BJ (cell line): Measurements from ENCODE around the gene SAFB. TPM values are rescaled to one million over a fixed set of nuclear protein-coding genes. Genes with fewer than 3 reads are reported as not detected.

ENCODE experiments used
- CTCF ChIA-PET: fragments of 350-600 bp; formaldehyde crosslinking; extraction: SDS; loops from one replicate; lab custom pipeline; 2021; ENCODE audit warnings: antibody characterized with exemption, inconsistent platforms; lab: Yijun Ruan, JAX
- POLR2A ChIA-PET: fragments of 300-600 bp; sonication (Branson Sonifier 250); formaldehyde crosslinking; extraction: SDS; loops from one replicate; lab custom pipeline; 2021; ENCODE audit warnings: antibody characterized with exemption; lab: Charles Lee
- DNase-seq: peaks from one replicate; pipeline ENCODE4 v3.0.0-alpha.2; 2011; ENCODE audit warnings: low read depth
- H3K27me3 ChIP-seq: 2 replicates; pipeline ENCODE4 v1.6.0; 2011; ENCODE audit warnings: low read length; ENCODE audit not compliant: control insufficient read depth, insufficient read depth
- H3K36me3 ChIP-seq: 2 replicates; pipeline ENCODE4 v1.5.1; 2011; ENCODE audit warnings: low read length; ENCODE audit not compliant: control insufficient read depth, insufficient read depth
- H3K4me3 ChIP-seq: 2 replicates; pipeline ENCODE4 v1.5.1; 2011; ENCODE audit warnings: low read depth, mild to moderate bottlenecking, control low read depth, low read length
- polyA plus RNA-seq: library from polyadenylated mRNA; depleted of rRNA; stranded (reverse); fragments of >200 nt; gene quantifications from 2 replicates; pipeline ENCODE4 v1.2.3, GENCODE V29; 2011
- TF ChIP-seq, protein P1 (sequence below): IDR thresholded peaks from 2 replicates; pipeline ENCODE4 v1.5.1; 2011; ENCODE audit warnings: low read depth, mild to moderate bottlenecking, control low read depth, inconsistent platforms, low read length, moderate library complexity; ENCODE audit not compliant: insufficient read depth

Gene SAFB
- polyA plus RNA-seq, 1 experiment = 20.8 TPM

DNA sequence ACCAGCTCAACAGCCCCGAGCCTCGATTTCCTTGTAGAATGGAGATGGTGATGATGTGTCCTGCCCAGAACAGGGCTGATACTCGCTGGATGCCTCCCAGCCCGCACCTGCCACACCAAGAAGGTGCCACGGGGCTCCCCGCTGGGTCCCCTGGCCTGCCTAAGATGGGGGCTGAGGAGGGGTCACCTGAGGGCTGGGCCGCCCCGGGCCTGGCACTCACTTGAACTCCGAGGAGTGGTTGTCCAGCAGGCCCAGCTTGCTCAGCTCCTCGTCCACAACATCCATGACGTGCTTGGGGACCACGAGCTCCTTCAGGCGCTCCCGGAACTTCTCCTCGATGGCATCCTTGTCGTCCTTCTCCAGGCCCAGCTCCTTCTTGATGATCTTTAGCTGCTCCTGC lies 82.7 kb downstream of the SAFB start:
- CTCF ChIA-PET = interaction anchor here (1.4 kb wide), 1 partner anchor 15 kb away, joined by 5 read pairs; the partner anchor contains the start of genes CATSPERD and LONP1
- Histone ChIP-seq H3K4me3 (no peak overlapping the region), H3K36me3 (peaks cover 46% of the 10 kb centered on the region), H3K27me3 (no peaks in the 10 kb centered on the region)
- POLR2A ChIA-PET = no interaction called here
- no peak for DNase-seq
- TF ChIP-seq, protein P1, sequence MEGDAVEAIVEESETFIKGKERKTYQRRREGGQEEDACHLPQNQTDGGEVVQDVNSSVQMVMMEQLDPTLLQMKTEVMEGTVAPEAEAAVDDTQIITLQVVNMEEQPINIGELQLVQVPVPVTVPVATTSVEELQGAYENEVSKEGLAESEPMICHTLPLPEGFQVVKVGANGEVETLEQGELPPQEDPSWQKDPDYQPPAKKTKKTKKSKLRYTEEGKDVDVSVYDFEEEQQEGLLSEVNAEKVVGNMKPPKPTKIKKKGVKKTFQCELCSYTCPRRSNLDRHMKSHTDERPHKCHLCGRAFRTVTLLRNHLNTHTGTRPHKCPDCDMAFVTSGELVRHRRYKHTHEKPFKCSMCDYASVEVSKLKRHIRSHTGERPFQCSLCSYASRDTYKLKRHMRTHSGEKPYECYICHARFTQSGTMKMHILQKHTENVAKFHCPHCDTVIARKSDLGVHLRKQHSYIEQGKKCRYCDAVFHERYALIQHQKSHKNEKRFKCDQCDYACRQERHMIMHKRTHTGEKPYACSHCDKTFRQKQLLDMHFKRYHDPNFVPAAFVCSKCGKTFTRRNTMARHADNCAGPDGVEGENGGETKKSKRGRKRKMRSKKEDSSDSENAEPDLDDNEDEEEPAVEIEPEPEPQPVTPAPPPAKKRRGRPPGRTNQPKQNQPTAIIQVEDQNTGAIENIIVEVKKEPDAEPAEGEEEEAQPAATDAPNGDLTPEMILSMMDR = no peak

DNA sequence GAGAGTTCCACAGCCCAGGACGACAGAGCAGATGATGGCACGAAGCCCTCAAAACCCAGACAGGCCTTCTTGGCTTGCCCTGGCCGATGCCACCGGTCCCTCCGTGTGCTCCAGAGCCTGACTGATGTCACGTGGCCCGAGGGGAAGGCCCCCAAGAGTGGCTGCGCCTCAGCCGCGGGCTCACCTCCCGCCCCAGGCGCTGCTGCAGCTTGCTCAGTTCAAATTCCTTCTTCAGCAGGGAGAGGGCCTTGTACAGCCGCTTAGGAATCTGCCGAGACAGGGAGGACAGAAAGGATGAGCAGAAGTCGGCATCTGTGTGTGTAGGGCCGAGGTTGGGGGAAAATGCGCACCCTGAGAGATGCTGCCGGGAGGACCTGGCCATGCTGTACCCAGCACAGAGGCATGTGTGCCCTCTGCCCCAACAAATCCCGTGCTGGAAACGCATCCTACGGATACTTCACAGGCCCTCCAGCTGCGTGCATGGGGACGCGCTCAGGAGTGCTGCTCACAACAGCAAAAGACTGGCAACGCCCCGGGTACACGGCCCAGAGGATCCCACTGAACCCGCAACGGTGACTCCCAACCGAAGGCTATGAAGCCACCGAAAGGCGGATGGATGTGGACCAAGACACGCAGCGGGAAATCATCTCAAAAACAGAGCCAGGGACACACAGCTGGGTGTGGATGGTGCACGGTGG lies 84.1 kb downstream of the SAFB start:
- Histone ChIP-seq H3K36me3 (peaks cover 54% of the 10 kb centered on the region), H3K27me3 (no peaks in the 10 kb centered on the region), H3K4me3 (no peak overlapping the region)
- DNase-seq = no peak
- CTCF ChIA-PET = interaction anchor here (0.6 to 1.4 kb wide), 2 partner anchors 13 kb away, joined by 3 to 5 read pairs; partner anchors contain the start of genes CATSPERD and LONP1
- POLR2A ChIA-PET = no interaction called here
- TF ChIP-seq, protein P1 = no peak

DNA sequence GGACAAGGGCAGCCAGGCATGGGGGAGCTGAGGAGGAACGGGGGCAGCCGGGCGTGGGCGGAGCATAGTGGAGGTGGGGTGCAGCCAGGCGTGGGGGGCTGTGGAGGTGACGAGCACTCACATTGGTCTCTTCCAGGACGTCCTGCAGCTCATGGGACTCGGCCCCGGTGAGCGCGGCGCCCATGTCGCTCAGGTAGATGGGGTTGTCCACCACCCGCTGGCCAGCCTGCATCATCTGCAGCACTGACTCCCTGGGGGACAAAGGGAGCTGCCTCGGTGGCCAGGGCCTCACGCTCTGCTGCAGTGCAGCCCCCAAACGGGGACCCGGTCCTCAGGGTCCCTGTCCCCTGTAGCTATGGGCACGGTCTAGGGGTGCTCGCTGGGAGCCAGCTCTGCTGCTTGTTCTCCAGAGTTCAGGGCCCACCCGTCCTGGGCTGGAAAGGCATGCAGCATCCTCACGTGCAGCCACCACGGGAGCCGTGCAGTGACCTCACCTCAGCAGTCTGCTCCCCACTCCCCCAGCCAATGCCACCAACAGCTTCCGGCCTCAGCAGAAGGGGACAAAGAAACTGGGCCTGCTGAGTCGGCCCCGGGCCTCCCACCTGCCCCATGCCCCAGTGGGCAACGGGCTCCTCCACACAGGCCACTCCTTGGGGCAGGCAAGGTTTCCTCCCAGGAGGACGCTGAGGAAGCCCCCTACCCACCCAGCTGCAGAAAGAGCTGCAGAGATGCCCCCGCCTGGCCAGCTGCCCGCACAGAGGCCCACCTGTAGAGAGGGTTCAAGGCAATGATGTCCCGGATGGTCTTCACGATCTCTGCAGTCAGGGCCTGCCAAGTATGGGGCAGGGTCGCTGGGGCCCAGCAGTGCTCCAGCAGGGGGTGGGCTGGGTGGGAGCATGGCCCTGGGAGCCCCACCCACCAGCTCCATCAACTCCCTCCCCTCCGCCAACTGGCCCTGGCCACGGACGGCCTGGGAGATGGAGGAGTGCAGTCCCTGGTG lies 85.0 kb downstream of the SAFB start:
- CTCF ChIA-PET = interaction anchor here (0.6 to 0.9 kb wide), 2 partner anchors 11 to 12 kb away, joined by 3 read pairs; partner anchors contain the start of gene LONP1
- Histone ChIP-seq H3K36me3 (peaks cover 61% of the 10 kb centered on the region), H3K4me3 (no peak overlapping the region), H3K27me3 (no peaks in the 10 kb centered on the region)
- DNase-seq = no peak
- TF ChIP-seq, protein P1 = no peak
- POLR2A ChIA-PET = no interaction called here

GRCh38 chr19:5711025-5711424 lies 88.1 kb downstream of the SAFB start:
- CTCF ChIA-PET = interaction anchor here (1.2 kb wide), 2 partner anchors 10 to 20 kb away, joined by 3 read pairs; no protein-coding TSS in a partner anchor
- Histone ChIP-seq H3K36me3 (peaks cover 43% of the 10 kb centered on the region), H3K27me3 (no peaks in the 10 kb centered on the region), H3K4me3 (no peak overlapping the region)
- no peak for DNase-seq
- TF ChIP-seq, protein P1 = no peak
- POLR2A ChIA-PET = no interaction called here
